ENCODE measurements around the gene C19orf47. TPM values are rescaled to one million over a fixed set of nuclear protein-coding genes. Genes with fewer than 3 reads are reported as not detected.

The C19orf47 gene
- polyA plus RNA-seq, 3 donors, result 14.1 to 17.6 (median 15.0) TPM

DNA sequence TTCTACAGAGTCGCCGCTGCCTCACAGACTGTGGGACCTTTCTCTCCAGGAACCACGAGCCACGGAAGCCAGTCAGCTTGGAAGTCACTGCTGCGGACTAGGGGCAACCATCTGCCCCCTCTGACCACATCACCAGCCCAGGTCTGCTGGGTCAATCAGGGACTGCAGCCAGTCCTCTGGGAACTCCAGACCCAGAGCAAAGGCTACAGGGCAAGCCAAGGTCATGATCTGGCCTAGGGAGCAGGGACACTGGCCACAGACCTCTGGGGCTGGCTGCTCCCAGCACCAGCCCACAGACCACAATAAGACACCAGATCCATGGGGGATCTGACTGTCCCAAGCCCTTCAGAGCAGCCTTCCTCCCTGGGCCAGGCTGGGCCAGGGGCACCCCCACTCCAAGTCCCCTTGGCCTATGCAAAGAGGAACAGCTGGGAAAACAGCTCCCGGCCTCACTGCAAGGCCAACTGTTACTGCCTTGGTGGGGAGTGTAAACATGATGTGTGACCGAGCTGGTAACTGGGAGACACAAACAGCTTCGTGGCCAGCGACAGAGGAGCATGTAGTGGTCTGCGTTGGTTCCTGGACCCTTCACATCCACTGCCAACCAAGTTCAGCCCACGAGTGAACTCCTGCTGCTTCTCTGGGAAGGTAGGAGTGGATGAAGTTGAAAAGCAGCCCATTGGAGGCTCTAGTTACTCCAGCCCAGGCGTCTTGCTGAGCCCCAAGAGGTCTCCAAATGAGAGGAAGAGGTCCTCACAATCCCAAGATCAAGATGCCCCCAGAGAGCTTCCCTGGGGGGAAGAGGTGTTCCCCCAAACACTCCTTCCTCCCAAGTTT, 64.6 kb downstream of the C19orf47 start:
- DNase-seq, result no peak

DNA sequence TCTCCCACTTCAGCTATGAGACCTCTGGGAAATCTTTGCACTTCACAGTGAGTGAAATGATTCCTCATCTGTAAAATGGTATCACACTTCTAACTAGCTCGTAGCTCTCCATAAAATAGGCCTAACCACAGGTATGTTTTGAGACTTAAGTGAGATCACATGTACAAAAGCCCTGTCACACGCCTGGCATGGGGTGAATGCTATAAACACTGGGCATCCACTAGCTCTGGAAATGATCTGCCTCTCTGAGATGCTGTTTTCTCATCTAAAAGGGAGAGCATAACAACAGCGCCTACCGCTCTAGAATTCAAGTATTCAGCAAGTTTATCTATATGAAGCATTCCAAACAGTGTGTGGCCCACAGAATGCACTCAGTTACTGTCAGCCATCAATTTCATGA, 65.3 kb downstream of the C19orf47 start:
- DNase-seq, result no peak

DNA sequence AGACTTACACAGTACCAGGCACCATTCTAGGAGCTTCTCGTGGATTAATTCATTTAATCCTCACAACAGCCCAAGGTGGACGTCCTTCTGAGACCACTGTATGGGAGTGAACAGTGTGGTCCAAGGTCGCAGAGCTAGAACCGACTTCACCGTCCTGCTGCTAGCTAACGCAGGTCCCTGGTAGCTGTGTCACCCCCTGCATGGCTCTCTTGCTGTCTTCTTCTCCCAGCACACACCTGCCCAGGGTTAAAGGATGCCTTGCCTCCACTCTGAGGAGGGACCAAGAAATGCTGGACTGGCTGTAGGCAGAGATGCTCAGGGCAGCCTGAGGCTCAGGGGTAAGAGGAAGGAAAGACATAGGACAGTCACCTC, 66.0 kb downstream of the C19orf47 start:
- no peak for DNase-seq

DNA sequence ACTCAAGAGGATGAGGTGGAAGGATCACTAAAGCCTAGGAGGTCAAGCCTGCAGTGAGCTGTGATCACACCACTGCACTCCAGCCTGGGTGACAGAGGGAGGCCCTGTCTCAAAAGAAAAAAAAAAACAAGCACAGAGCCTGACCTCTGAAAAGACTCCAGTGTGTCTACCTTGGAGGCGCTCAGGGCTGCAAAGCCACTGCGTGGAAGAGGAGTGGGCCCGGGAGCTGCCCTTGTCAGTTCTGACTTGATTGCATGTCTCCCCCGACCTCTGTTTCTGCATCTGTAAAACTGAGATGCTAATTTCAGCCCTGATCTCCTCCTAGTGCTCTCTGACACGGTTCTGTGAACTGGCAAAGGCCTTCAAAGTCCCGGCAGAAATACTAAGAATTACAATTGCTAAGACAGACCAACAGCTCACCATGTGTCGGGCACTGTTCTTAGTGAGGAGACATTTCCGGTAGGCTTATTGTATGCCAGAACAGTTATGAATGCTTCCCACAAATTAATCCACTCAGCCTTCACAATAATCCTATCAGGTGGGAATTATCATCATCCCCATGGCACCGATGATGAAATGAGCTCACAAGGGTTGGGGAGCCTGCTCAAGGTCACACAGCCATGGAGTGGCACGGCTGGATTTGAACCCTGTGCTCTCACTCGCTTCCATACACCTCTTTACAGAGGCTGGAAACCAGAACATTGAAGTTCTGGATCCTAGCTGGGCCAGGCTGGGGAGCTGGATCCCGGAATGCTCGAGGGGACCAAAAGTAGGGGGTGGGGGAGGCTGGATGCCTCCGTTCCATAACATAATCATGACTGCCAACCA, 66.6 kb downstream of the C19orf47 start:
- no peak for DNase-seq

DNA sequence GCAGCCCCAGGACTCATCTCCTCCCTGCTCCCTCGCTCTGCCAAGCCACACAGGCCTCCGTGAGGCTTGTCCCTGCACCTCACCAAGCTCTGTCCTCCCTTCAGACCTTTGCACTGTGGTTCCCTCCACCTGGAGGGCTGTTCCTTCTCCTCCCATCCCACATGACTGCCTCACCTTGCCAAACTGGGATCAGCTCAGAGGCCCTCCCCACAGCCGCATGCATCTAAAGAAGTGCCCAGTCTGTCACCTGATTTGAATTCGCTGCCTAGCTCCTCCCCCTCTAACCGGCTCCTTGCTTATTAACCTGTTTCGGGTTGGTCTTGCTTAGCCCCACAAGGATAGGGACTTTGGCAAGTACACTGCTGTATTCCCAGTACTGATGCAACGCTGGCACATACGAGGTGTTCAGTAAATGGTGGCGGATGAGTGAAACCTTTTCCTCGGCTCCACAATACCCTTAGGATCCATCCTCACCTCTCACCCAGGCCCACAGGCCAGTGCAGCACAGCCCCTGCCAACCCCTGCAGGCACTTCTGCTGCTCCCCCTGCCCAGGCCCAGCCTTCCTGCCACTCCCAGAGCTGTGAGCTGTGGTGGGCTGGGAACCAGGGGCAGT, 67.5 kb downstream of the C19orf47 start:
- no peak for DNase-seq

DNA sequence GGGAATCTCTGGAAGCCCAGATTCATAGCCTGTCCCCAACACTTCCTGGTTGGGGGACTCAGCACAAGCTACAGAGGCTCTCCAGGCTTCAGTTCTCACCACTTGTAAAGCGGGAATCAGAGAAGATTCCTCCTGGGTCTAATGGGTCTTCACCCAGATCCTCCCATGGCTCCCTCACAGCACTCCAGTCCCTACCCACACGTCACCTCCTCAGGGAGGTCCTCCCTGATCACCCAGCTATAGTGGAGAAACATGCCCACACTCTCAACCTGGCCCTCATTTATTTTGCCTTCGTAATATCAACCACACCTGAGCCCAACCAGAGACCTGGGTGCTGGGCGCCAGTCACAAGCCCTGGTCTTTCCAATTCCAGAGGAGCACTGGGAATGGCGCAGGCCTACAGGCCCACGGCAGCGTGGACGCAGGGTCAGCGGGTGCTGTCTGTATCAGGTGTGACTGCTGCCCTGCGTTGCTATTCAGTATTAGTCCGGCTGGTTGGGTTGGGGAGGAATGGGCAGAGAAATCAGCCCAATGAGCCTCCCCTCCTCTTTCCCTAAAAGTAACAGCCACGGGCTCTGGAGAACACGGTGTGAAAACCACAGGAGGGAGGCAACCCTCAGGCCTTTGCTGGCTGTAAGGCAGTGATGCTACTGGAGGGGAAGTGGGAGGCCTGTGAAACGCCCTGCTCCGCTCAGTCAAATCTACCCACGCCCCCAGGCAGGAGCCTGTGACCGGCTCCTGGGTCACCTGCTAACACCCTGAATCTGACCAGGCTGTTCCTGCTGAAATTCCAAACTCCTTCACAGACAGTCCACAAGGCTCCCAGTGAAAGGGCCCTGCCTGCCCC, 68.2 kb downstream of the C19orf47 start:
- no peak for DNase-seq

DNA sequence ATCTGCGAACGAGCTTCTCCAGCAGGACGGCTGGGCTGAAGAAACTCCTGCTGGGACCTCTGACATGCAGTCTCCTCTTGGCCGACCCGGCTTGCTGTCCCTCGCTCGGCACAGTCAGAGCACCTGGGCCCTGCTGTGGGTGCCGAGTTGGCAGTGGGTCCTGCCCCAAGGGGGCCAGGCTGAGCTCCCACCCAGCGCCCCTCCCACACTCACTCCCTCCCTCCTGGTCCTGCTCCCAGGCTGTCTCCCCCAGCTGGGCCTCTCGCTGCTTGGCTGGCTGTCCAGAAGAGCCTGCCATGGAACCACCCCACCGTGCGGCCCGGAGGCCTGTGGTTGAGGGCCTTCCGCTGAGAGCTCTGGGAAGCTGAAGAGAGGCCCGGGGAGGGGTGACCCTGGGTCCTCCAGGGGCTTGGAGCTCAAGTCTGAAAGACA, 69.1 kb downstream of the C19orf47 start:
- peak; percentile 63 for DNase-seq

DNA sequence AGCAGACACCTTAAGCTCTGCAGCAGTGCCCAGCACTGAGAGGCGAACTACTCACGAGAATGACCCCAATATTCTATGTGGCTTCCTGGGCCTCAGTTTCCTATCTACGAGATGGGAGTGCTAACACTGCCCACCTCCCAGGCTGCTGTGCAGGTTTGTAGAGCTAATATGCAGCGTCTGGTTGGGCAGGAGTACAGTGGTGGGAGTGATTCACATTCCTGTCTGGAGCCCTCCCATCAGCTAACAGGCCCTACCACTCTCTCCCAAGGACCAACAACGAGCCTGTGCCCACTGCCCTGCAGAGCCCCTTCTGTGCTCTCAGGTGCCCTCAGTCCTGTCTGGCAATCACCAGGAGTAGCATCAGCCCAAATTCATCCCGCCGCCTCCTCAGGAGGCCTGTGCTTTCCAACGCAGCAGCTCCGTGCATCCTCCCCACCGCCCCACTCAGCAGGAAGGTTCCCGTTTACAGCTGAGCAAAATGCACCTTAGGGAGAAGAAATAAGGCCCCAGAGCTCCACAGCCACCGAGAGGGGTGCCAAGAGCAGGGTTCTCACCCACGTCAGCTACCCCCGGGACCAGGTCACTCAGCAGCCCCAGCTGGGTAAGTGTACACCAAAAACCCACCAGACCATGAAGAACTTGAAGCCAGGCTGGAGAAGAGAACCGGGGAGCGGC, 69.7 kb downstream of the C19orf47 start:
- no peak for DNase-seq

DNA sequence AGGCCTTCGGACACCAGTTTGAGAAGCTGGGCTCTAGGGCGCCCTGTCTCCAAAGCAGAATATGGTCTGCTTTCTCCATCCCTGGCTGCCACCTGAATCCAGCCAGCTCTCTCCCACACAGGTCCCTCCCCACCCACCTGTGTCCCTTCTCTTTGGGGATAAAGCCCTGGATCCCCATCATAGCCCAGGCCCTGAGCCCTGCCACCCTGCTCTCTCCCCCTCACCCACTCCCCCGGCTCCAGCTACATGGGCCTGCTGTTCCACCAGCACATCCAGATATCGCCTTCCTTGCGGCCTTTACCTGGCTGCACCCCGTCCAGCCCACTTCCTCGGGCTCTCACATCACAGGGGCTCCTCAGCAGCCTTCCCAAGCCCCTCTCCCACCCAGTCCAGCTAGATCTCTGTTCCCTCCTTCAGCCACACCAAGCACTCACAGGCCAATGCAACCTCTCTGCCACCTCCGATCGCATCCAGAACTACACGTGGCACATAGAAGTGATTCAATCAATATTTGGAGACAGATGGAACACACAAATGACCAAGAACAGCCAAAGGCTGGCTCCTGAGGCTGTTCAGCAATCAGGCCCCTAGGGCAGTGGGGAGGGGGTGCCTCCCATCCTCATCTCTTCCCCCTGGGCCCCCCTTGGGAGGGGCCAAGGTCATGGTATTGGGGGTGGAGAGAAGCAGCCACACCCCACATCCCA, 70.7 kb downstream of the C19orf47 start:
- no peak for DNase-seq

DNA sequence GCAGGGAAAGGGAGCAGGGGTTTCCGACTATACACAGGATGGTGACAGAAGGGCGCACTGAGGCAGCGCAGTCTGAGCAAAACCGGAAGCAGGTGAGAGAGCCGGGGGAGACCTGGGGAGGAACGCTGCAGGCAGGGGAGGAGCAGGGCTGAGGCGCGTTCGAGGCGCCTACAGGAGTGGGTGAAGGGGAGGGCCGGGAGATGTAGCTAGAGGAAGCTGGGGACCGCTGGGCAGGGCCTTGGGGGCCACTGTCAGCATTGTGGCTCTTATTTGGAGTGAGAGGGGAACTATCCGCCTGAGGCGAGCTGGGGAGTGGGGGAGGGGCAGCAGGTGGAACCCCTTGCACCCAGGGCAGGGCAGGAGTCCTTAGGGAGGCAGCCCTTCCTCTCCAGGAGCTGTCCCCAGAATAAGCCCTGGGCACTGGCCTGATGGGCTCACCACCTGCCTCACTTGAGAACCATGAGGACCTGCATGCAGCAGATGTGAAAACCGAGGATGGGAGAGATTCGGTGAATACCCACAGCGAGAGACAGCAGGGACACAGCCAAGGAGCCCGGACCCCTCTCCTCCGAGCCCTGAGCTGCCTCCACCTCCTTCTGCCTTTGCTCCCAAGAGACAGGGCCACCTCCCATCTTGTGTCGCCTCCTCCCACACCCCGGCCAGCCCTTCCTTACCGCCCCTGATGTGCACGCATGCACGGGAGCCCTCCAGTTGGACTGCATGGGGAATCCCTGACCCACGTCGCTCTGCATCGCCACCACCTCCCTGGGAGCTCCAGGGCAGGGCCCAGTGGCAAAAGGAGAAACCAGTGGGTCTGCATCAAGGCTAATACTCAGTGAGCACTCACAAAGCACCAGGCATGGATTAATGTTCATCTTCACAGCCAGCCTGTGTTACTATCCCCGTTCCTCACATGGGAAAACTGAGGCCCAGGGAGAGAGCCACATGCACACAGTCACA, 73.3 kb downstream of the C19orf47 start:
- DNase-seq, result no peak

DNA sequence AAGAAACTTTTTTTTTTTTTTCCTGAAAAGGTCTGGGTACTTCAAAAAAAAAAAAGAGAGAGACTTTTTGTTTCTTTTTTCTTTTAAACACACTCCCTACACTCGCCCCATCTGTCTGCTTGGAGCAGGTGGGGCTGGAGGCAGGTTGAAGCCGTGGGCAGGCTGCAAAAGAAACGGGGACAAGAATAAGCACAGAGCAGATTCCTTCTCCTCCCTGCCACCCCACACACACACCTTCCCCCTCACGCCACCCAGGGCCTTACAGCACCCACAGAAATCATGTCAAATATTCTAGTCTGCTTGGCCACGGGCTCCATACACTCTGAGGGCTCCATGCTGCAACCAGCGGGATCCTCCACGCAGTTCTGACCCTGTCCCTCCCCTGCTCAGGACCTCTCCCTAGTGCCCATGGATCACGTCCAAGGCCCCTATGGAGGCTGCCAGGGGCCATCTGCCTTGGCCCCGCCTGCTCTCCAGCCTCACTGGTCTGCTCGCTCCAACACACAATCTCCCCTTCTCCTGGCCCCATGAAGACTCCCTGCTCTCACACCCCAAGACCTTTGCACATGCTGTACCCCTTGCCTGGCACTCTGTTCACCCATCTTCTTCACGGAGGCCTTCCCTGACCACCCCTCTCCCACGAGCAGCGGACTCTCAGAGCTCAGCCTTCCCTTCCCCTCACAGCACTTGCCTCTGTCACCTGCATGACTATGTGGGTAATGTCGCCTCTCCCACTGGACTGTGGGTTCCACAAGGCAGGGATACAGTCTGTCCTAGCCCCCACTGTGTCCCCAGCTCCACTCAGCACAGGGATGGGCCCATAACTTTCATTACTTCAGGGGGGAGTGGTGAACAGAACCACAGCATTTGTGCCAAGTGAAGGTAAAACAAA, 74.5 kb downstream of the C19orf47 start:
- no peak for DNase-seq

DNA sequence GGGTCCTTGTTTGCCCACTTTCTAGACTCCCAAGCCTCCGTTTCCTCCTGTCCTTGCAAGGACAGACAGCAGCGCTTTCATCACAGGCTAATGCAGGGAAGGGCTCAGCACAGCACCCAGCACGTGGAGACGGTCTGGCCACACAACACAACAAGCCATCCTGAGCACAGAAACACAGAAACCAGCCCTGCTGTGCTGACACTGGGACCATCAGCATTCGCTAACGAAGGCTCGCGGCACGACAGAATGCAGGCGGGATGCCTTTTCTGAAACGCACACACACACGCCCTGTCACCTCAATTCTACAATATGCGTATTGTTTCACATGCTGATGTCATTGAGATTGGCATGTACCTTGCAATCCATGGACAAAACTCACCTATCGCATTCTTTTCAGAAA, 75.9 kb downstream of the C19orf47 start:
- no peak for DNase-seq

DNA sequence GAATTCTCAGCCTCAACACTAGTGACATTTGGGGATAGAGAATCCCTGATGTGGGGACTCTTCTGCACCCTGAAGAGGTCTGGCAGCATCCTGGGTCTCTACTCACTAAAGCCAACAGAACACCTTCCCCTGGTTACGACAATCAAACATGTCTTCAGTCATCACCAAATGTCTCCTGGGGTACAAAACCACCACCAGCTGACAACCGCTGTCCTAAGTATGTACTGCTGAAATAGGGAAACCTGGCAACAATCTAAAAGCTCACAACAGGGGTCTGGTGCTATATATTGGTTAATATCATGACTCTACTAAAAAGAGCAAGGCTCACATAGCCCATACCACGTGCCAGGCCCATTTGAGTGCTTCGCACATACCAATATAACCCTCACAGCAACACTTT, 76.5 kb downstream of the C19orf47 start:
- DNase-seq, result no peak

DNA sequence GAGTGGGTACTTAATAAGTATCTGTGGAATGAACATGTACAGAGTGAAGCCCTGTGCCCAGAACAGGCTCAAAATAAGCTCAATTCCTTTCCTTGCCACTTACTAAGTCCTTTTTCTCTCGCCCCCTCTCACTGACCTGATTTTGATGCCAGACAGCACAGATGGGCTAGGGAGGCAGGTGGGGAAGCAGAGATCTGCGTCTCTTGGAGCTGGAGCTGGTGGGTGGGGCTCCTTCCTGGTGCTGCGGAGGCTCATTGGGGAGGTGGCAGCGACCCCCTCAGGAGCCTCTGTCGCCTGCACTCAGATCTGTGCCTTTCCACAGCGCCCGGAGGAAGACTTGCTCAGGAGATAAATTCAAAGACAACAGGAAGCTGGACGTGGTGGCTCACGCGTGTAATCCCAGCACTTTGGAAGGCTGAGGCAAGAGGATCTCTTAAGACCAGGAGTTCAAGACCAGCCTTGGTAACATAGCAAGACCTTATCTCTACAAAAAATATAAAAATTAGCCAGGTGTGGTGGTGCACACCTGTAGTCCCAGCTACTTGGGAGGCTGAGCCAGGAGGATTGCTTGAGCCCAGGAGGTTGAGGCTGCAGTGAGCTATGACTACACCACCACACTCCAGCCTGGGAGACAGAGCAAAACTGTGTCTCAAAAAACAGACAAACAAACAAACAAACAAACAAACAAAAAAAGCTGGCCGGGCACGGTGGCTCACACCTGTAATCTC, 77.7 kb downstream of the C19orf47 start:
- no peak for DNase-seq
